K562 (cell line): ENCODE measurements around the gene PHKG1. TPM values are rescaled to one million over a fixed set of nuclear protein-coding genes. Genes with fewer than 3 reads are reported as not detected.

ENCODE experiments used
- ATAC-seq: fragments of 200-7000 bp; cut with Tn5 transposase; 3 replicates; pipeline ENCODE4 v1.9.1; 2020; ENCODE audit warnings: moderate library complexity
- BruUV-seq: library from RNA; stranded (reverse); fragments of 400-500 nt; replicated peaks from 2 replicates; lab custom pipeline; 2021; lab: Mats Ljungman, UMichigan
- CTCF ChIA-PET: fragments of 300-600 bp; formaldehyde crosslinking; extraction: SDS; loops from one replicate; lab custom pipeline; 2021; ENCODE audit warnings: low intra/inter-chr PET ratio; lab: Yijun Ruan, JAX
- POLR2A ChIA-PET: fragments of 300-600, 350-650 bp; sonication (Branson Sonifier 250); formaldehyde crosslinking; extraction: SDS; loops from one replicate; lab custom pipeline; 2021; ENCODE audit warnings: antibody characterized with exemption, inconsistent platforms; lab: Yijun Ruan, JAX
- DNase-seq, 4 experiments: peaks; one replicate each; pipeline versions ENCODE4 v3.0.0 to v3.0.0-alpha.2; 2011 to 2018; ENCODE audit warnings: low spot score in 3 of 4, mixed read lengths in 3 of 4; ENCODE audit errors: extremely low read depth in 1 of 4
- FAIRE-seq: peaks from 2 replicates; lab custom pipeline; 2011; peaks lifted over from hg19 to GRCh38; lab: Jason Lieb, UNC
- H2AFZ ChIP-seq: 2 replicates; pipeline ENCODE4 v1.6.0; 2011; ENCODE audit warnings: low read depth, low read length, control low read depth, inconsistent platforms
- H3K27ac ChIP-seq: fragments of 200-600 bp; 3 replicates; pipeline ENCODE4 v1.8.0; 2011; ENCODE audit warnings: low read depth, mild to moderate bottlenecking, control low read depth, inconsistent platforms, low read length, moderate library complexity, mixed read lengths; ENCODE audit errors: extremely low read depth
- H3K27me3 ChIP-seq, 2 experiments: fragments of 300-600 bp in 1 of 2; 2 replicates in 1 of 2; 3 replicates in 1 of 2; pipeline versions ENCODE4 v1.6.0 to v1.8.0; 2011; ENCODE audit warnings: inconsistent platforms in 2 of 2, low read length in 2 of 2, mild to moderate bottlenecking in 1 of 2, mixed read lengths in 1 of 2, moderate library complexity in 1 of 2; ENCODE audit not compliant: control insufficient read depth in 2 of 2, insufficient read depth in 2 of 2
- H3K36me3 ChIP-seq: fragments of 300-600 bp; 3 replicates; pipeline ENCODE4 v1.8.0; 2011; ENCODE audit warnings: mild to moderate bottlenecking, low read length, inconsistent platforms; ENCODE audit not compliant: control insufficient read depth, insufficient read depth
- H3K4me1 ChIP-seq, 2 experiments: fragments of 200-600 bp in 1 of 2; replicated peaks in 1 of 2; 2 replicates in 1 of 2; 3 replicates in 1 of 2; pipeline versions ENCODE4 v1.5.1 to v1.8.0; 2011; ENCODE audit warnings: inconsistent platforms in 2 of 2, low read length in 2 of 2, mild to moderate bottlenecking in 1 of 2, mixed read lengths in 1 of 2, moderate library complexity in 1 of 2; ENCODE audit not compliant: control insufficient read depth in 2 of 2, insufficient read depth in 2 of 2
- H3K4me2 ChIP-seq: 2 replicates; pipeline ENCODE4 v1.6.1; 2011; ENCODE audit warnings: low read length, control low read depth, inconsistent platforms, mixed read lengths; ENCODE audit not compliant: insufficient read depth
- H3K4me3 ChIP-seq: fragments of 200-600 bp; sonication (generic), shearing (Covaris generic); 2 replicates; pipeline ENCODE4 v1.5.1; 2016; ENCODE audit warnings: control low read depth, inconsistent platforms
- H3K79me2 ChIP-seq: fragments of 200-600 bp; 3 replicates; pipeline ENCODE4 v1.8.0; 2011; ENCODE audit warnings: low read length, inconsistent platforms; ENCODE audit not compliant: control insufficient read depth, insufficient read depth
- H3K9ac ChIP-seq, 2 experiments: 2 replicates each; pipeline versions ENCODE4 v1.6.0 to v1.6.1; 2011; ENCODE audit warnings: low read depth in 2 of 2, low read length in 2 of 2, control low read depth in 1 of 2, inconsistent platforms in 1 of 2, mild to moderate bottlenecking in 1 of 2, mixed read lengths in 1 of 2; ENCODE audit not compliant: insufficient read depth in 1 of 2
- H3K9me1 ChIP-seq: one replicate; pipeline ENCODE4 v1.6.0; 2011; ENCODE audit warnings: inconsistent platforms, mild to moderate bottlenecking, low read length, moderate library complexity; ENCODE audit not compliant: control insufficient read depth, insufficient read depth
- H3K9me3 ChIP-seq: replicated peaks from 2 replicates; pipeline ENCODE4 v1.5.1; 2011; ENCODE audit warnings: low read depth, low read length, inconsistent platforms; ENCODE audit not compliant: control insufficient read depth, insufficient read depth
- H4K20me1 ChIP-seq: replicated peaks from 2 replicates; pipeline ENCODE4 v1.6.1; 2011; ENCODE audit warnings: low read length, inconsistent platforms, mixed read lengths; ENCODE audit not compliant: control insufficient read depth, insufficient read depth
- CBX2 ChIP-seq: fragments of 200-600 bp; sonication (generic); IDR thresholded peaks from one replicate; pipeline ENCODE4 v1.6.1; 2012; ENCODE audit warnings: mild to moderate bottlenecking, low read length, inconsistent platforms; ENCODE audit not compliant: insufficient read depth, poor library complexity, severe bottlenecking
- MECOM ChIP-seq: fragments of 250-450 bp; sonication (Bioruptor Pico); IDR thresholded peaks from 2 replicates; pipeline ENCODE4 v1.8.0; 2022; ENCODE audit warnings: inconsistent platforms
- POLR2G ChIP-seq: fragments of 200-400 bp; formaldehyde crosslinking; IDR thresholded peaks from 2 replicates; pipeline ENCODE4 v1.6.1; 2017; ENCODE audit warnings: low read depth, mild to moderate bottlenecking, antibody characterized with exemption, low read length, moderate library complexity
- WGBS: fragments of 100-300 bp; shearing (Covaris generic); methylation state at CpG from one replicate; pipeline ENCODE4 v1.1.6; 2016; ENCODE audit warnings: low coverage, mixed read lengths; ENCODE audit not compliant: insufficient coverage; ENCODE audit errors: missing lambda C conversion rate; 5-methylcytosine and 5-hydroxymethylcytosine counted together
- in situ Hi-C: fragments of 300-500 bp; cut with MboI; formaldehyde crosslinking; loops from 4 replicates; pipeline ENCODE4 v1.15.0; 2018; ENCODE audit warnings: inconsistent platforms, mixed read lengths
- intact Hi-C: fragments of 100-400 bp; cut with micrococcal nuclease; formaldehyde crosslinking; loops from 2 replicates; pipeline ENCODE4 v1.14.2; 2022
- polyA plus RNA-seq, 8 experiments: library from polyadenylated mRNA; depleted of rRNA in 4 of 8; stranded (reverse) in 5 of 8; unstranded in 3 of 8; fragments of >200 nt; fragmentation: Nextera tagmentation in 2 of 8; fragmentation: Illumina TruSeq in 1 of 8; extraction: Ambion mirVana in 2 of 8; extraction: Trizol in 1 of 8; gene quantifications; 2 replicates each; pipeline versions ENCODE4 v1.2.1 to v1.2.3, GENCODE V29; 2011 to 2014; ENCODE audit warnings: inconsistent platforms in 1 of 8, missing spikeins in 1 of 8
- total RNA-seq, 7 experiments: library from RNA; depleted of rRNA in 6 of 7; stranded (reverse); fragments of >200 nt in 6 of 7; fragmentation: Illumina TruSeq in 2 of 7; extraction: Trizol in 2 of 7; gene quantifications; 2 replicates each; pipeline versions ENCODE4 v1.2.1 to v1.2.3, GENCODE V29; 2011 to 2021; ENCODE audit warnings: low replicate concordance in 1 of 7

Gene PHKG1
- total and polyA plus RNA-seq, 9 of the 15 experiments (the other 6 are each of a cell fraction or from before 2014, with no cell fraction given), result 0.10 to 0.83 (median 0.46) TPM

DNA sequence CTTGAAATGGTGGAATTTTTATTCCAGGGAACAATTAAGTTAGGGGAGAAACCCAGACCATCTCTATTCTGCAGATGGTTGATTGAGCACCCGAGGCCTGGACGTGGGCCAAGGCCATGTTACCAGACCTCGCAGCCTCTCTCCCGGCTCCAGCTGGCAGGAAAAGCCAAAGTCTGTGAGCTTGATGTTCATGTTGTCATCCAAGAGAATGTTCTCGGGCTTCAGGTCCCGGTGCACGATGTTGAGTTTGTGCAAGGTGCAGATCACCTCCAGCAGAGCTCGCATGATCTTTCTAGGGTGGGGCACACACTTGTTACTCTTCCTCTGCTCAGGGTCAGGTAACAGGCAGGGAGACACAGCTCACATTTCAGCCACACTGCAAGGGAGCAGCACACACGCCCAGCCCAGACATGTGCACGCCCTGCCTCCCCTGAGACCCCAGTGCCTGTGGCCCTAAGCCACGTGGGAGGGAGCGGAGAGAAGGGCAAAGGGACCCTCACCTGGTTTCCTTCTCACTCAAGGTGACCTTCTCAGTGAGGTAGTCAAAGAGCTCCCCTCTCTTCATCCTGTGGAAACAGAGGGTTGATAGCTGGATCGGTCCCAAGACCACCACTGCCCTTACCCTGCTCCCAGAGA is 9.5 kb downstream of the PHKG1 start:
- no peaks in the 10 kb centered on the region for H3K9me3 ChIP-seq
- H3K9ac ChIP-seq, result peak overlapping the region in 1 of 2 experiments; percentile 79; a peak in 2 of 4 replicates
- in situ Hi-C loops, result no loop called here
- H3K4me2 ChIP-seq, result no peak overlapping the region
- CTCF ChIA-PET, result no interaction called here
- TF ChIP-seq CBX2 (no peak), MECOM (no peak), POLR2G (0 out of 2 replicates have a peak, but pooled peaks have one; percentile 29)
- TF ChIP-seq, all 486 proteins: peak for 1
- 69% methylated on average over 13 of the region's 13 CpGs for WGBS
- H3K4me1 ChIP-seq, result peaks cover 0 to 10% of the 10 kb centered on the region in 2 experiments; a peak in 2 of 5 replicates
- H3K27ac ChIP-seq, result no peak overlapping the region
- no peaks in the 10 kb centered on the region for H3K79me2 ChIP-seq
- FAIRE-seq, result no peak
- no TSS peak for BruUV-seq
- no peak overlapping the region for H2AFZ ChIP-seq
- H4K20me1 ChIP-seq, result no peaks in the 10 kb centered on the region
- intact Hi-C loops, result no loop called here
- ATAC-seq, result peak; percentile 40
- POLR2A ChIA-PET, result interaction anchor here (0.6 to 2.5 kb wide), 3 partner anchors 9 to 14 kb away, joined by 4 to 16 read pairs (median 4); partner anchors contain the start of gene PHKG1
- no peaks in the 10 kb centered on the region for H3K27me3 ChIP-seq
- H3K36me3 ChIP-seq, result peaks cover 20% of the 10 kb centered on the region; the same call in 1 of the 3 replicates
- no peak overlapping the region for H3K4me3 ChIP-seq
- DNase-seq, result no peak
- H3K9me1 ChIP-seq, result no peaks in the 10 kb centered on the region
